Panc1 (cell line): ENCODE results near the gene ORC5. TPM values are rescaled to one million over a fixed set of nuclear protein-coding genes. Genes with fewer than 3 reads are reported as not detected.

Source experiments
- ATAC-seq: fragments of 200-7000 bp; cut with Tn5 transposase; 2 replicates; pipeline ENCODE4 v1.9.1; 2020; ENCODE audit warnings: mild to moderate bottlenecking, moderate library complexity
- BruUV-seq: library from RNA; stranded (reverse); fragments of 400-500 nt; replicated peaks from 2 replicates; lab custom pipeline; 2021; lab: Mats Ljungman, UMichigan
- CTCF ChIA-PET: fragments of 300-600 bp; sonication (Branson Sonifier 250); formaldehyde crosslinking; loops from one replicate; lab custom pipeline; 2022; ENCODE audit warnings: antibody characterized with exemption; lab: Charles Lee
- POLR2A ChIA-PET: fragments of 300-600 bp; sonication (Branson Sonifier 250); formaldehyde crosslinking; loops from one replicate; lab custom pipeline; 2022; ENCODE audit warnings: antibody characterized with exemption; lab: Charles Lee
- DNase-seq: peaks from one replicate; pipeline ENCODE4 v3.0.0-alpha.2; 2010; ENCODE audit warnings: low read depth, low spot score
- H3K27ac ChIP-seq: 2 replicates; pipeline ENCODE4 v1.5.1; 2011; ENCODE audit warnings: mild to moderate bottlenecking, low read length, inconsistent platforms
- H3K27me3 ChIP-seq: fragments of 200-500 bp; sonication (Bioruptor generic); 2 replicates; pipeline ENCODE4 v1.6.0; 2014; ENCODE audit warnings: low read length, inconsistent platforms; ENCODE audit not compliant: control insufficient read depth, insufficient read depth
- H3K36me3 ChIP-seq: fragments of 200-500 bp; sonication (Bioruptor generic); 2 replicates; pipeline ENCODE4 v1.5.1; 2014; ENCODE audit warnings: inconsistent platforms, mild to moderate bottlenecking, low read length, moderate library complexity; ENCODE audit not compliant: control insufficient read depth, insufficient read depth
- H3K4me1 ChIP-seq: 2 replicates; pipeline ENCODE4 v1.5.1; 2011; ENCODE audit warnings: inconsistent platforms, mild to moderate bottlenecking, low read length, moderate library complexity; ENCODE audit not compliant: control insufficient read depth, insufficient read depth
- H3K4me3 ChIP-seq, 2 experiments: 2 replicates each; pipeline ENCODE4 v1.5.1; 2011 to 2012; ENCODE audit warnings: low read depth in 2 of 2, low read length in 2 of 2, mild to moderate bottlenecking in 2 of 2, inconsistent platforms in 1 of 2, moderate library complexity in 1 of 2
- H3K9me3 ChIP-seq: fragments of 200-500 bp; sonication (Bioruptor generic); 2 replicates; pipeline ENCODE4 v1.5.1; 2014; ENCODE audit warnings: low read depth, mild to moderate bottlenecking, inconsistent platforms, low read length, moderate library complexity; ENCODE audit not compliant: control insufficient read depth, insufficient read depth
- POLR2AphosphoS5 ChIP-seq: IDR thresholded peaks from 2 replicates; pipeline ENCODE4 v1.6.1; 2012; ENCODE audit warnings: mild to moderate bottlenecking, low read depth, low read length, moderate library complexity
- SIN3A ChIP-seq: IDR thresholded peaks from 2 replicates; pipeline ENCODE4 v1.6.1; 2012; ENCODE audit warnings: low read depth, mild to moderate bottlenecking, low read length, moderate library complexity, borderline replicate concordance; ENCODE audit not compliant: insufficient read depth
- TCF7L2 ChIP-seq: IDR thresholded peaks from 2 replicates; pipeline ENCODE4 v1.6.1; 2011; ENCODE audit warnings: mild to moderate bottlenecking, low read depth, low read length, inconsistent platforms
- in situ Hi-C: cut with HindIII; loops from 2 replicates; pipeline ENCODE4 v1.10.0; 2016; ENCODE audit warnings: low sequenced_read_pairs, low pct_unique_long_range_greater_than_20kb
- intact Hi-C: fragments of 100-400 bp; cut with micrococcal nuclease; formaldehyde crosslinking; loops from one replicate; pipeline ENCODE4 v1.10.0; 2022; ENCODE audit not compliant: unreplicated experiment
- total RNA-seq: library from RNA; stranded (reverse); gene quantifications from one replicate; pipeline ENCODE4 v1.2.1, GENCODE V29; 2021; ENCODE audit not compliant: unreplicated experiment
- TF ChIP-seq, protein P1 (sequence below), 2 experiments: IDR thresholded peaks; 2 replicates each; pipeline ENCODE4 v1.6.1; 2011 to 2012; ENCODE audit warnings: low read depth in 2 of 2, control low read depth in 1 of 2, low read length in 1 of 2, mild to moderate bottlenecking in 1 of 2, moderate library complexity in 1 of 2; ENCODE audit not compliant: insufficient read depth in 1 of 2
- TF ChIP-seq, protein P2 (sequence below): fragments of 450-650 bp; IDR thresholded peaks from 2 replicates; pipeline ENCODE4 v1.5.1; 2017; ENCODE audit warnings: mild to moderate bottlenecking

Gene ORC5
- total RNA-seq, 1 experiment from 2014 or later, result 24.6 TPM

- ChIA-PET POLR2A (no interaction called here), CTCF (no interaction called here)
- peaks cover 35% of the 10 kb centered on the region for H3K36me3 ChIP-seq
- H3K4me3 ChIP-seq, result no peak overlapping the region
- in situ Hi-C loops (no loop called here), intact Hi-C loops (no loop called here)
- no peak overlapping the region for H3K27ac ChIP-seq
- no peaks in the 10 kb centered on the region for H3K27me3 ChIP-seq
- ATAC-seq, result no peak
- no peaks in the 10 kb centered on the region; the same call in 1 of the 2 replicates for H3K9me3 ChIP-seq
- TF ChIP-seq POLR2AphosphoS5, result no peak
- no peak for TF ChIP-seq TCF7L2
- TF ChIP-seq, protein P1, sequence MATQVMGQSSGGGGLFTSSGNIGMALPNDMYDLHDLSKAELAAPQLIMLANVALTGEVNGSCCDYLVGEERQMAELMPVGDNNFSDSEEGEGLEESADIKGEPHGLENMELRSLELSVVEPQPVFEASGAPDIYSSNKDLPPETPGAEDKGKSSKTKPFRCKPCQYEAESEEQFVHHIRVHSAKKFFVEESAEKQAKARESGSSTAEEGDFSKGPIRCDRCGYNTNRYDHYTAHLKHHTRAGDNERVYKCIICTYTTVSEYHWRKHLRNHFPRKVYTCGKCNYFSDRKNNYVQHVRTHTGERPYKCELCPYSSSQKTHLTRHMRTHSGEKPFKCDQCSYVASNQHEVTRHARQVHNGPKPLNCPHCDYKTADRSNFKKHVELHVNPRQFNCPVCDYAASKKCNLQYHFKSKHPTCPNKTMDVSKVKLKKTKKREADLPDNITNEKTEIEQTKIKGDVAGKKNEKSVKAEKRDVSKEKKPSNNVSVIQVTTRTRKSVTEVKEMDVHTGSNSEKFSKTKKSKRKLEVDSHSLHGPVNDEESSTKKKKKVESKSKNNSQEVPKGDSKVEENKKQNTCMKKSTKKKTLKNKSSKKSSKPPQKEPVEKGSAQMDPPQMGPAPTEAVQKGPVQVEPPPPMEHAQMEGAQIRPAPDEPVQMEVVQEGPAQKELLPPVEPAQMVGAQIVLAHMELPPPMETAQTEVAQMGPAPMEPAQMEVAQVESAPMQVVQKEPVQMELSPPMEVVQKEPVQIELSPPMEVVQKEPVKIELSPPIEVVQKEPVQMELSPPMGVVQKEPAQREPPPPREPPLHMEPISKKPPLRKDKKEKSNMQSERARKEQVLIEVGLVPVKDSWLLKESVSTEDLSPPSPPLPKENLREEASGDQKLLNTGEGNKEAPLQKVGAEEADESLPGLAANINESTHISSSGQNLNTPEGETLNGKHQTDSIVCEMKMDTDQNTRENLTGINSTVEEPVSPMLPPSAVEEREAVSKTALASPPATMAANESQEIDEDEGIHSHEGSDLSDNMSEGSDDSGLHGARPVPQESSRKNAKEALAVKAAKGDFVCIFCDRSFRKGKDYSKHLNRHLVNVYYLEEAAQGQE (IDR thresholded peaks at IDR 0.05; ENCODE audit: insufficient read depth in 1 of 2, low read depth in 2 of 2, low read length in 1 of 2), result no peak
- TF ChIP-seq, protein P2, sequence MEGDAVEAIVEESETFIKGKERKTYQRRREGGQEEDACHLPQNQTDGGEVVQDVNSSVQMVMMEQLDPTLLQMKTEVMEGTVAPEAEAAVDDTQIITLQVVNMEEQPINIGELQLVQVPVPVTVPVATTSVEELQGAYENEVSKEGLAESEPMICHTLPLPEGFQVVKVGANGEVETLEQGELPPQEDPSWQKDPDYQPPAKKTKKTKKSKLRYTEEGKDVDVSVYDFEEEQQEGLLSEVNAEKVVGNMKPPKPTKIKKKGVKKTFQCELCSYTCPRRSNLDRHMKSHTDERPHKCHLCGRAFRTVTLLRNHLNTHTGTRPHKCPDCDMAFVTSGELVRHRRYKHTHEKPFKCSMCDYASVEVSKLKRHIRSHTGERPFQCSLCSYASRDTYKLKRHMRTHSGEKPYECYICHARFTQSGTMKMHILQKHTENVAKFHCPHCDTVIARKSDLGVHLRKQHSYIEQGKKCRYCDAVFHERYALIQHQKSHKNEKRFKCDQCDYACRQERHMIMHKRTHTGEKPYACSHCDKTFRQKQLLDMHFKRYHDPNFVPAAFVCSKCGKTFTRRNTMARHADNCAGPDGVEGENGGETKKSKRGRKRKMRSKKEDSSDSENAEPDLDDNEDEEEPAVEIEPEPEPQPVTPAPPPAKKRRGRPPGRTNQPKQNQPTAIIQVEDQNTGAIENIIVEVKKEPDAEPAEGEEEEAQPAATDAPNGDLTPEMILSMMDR, result no peak
- TF ChIP-seq SIN3A, result no peak
- BruUV-seq, result no TSS peak
- no peaks in the 10 kb centered on the region for H3K4me1 ChIP-seq
- no peak for DNase-seq
These were observed 11.7 kb downstream of the ORC5 start for GRCh38 chr7:104196161-104196560.

DNA sequence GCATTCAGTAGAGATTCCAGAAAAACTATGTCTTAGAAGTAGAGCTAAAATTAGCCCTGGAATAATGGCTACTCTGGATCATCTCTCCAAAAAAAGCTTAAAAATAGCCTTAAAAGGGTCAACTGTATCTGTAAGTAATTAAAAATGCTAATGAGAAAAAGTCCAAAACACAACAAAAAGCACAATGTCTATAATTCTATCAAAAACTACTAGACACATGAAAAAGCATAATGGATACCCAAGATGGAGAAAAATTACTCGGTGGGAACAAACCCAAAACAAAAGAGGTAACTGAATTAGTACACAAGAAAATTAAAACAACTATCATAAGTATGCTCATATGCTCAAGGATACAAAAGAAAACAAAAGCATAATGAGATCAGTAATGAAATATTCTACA, 15.4 kb downstream of the ORC5 start:
- CTCF ChIA-PET, result interaction anchor here (0.7 kb wide), 1 partner anchor 86 kb away, joined by 4 read pairs; no protein-coding TSS in a partner anchor
- H3K36me3 ChIP-seq, result peaks cover 30% of the 10 kb centered on the region
- no peak for DNase-seq
- in situ Hi-C loops (no loop called here), intact Hi-C loops (no loop called here)
- H3K9me3 ChIP-seq, result no peaks in the 10 kb centered on the region; the same call in 1 of the 2 replicates
- no peaks in the 10 kb centered on the region for H3K4me1 ChIP-seq
- POLR2A ChIA-PET, result no interaction called here
- H3K27ac ChIP-seq, result no peak overlapping the region
- no peak overlapping the region for H3K4me3 ChIP-seq
- BruUV-seq, result no TSS peak
- ATAC-seq, result no peak
- no peaks in the 10 kb centered on the region for H3K27me3 ChIP-seq
- TF ChIP-seq, protein P2, result no peak
- TF ChIP-seq, protein P1 (IDR thresholded peaks at IDR 0.05; ENCODE audit: insufficient read depth in 1 of 2, low read depth in 2 of 2, low read length in 1 of 2), result no peak
- no peak for TF ChIP-seq POLR2AphosphoS5
